GM15510 (cell line): ENCODE data around the gene OR4Q3.
"Not testable (repeated sequence)": the region's sequence is repeated elsewhere in the genome, so short reads cannot be mapped to it uniquely, and the experiment has no call there.

ENCODE experiments used
- POLR2A ChIP-seq: IDR thresholded peaks from 3 replicates; pipeline ENCODE4 v1.6.1; 2011; ENCODE audit warnings: borderline replicate concordance; ENCODE audit not compliant: insufficient read length; ENCODE audit errors: extremely low read depth

OR4Q3 gene

DNA sequence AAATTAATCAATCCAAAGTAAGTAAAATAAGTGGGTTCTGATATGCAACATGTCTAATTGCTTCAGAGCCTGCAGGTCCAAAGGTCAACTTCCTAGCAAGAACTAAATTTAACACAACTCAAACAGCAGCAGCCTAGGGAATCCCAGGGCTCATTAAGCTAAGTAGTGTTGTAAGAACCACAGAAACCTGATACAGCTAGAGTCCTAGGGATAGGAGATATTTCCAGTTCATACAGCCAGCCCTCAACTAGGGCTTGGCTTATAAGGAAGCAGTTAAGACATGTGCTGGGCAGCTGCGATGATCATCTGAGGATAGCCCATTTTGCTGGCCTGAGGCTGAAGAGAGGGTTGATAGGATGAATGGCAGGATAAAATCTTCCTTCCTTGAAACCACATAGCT is at the start of gene OR4Q3:
TSS of gene OR4Q3 (plus strand) at position 316 of the 400 bp plus-strand sequence.
- TF ChIP-seq POLR2A: no peak

- no peak for TF ChIP-seq POLR2A
Measured at GRCh38 chr14:19729359-19729758, 14.0 kb upstream of the OR4Q3 start.

DNA sequence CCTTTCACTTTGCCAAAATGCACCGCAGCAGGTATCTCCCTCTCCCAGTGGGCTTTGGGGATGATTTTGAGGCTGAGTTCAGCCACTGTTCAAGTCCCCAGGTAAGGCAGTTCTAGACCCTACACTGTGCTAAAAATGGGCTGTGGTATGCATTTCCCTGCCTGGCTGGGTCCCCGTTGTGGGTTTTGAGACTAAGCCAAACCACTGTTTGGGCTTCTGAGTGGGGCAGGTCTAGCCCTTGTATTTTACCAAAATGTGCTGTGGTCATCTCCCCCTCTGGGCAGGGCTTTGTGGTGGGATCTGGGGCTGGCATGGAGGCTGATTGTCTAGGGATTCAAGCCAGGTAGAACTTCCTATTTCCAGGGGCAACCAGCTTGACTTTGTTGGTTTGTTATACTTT is 13.6 kb upstream of the OR4Q3 start:
- no peak for TF ChIP-seq POLR2A

GRCh38 chr14:19754172-19754571 is 10.8 kb downstream of the OR4Q3 start:
- no peak for TF ChIP-seq POLR2A

DNA sequence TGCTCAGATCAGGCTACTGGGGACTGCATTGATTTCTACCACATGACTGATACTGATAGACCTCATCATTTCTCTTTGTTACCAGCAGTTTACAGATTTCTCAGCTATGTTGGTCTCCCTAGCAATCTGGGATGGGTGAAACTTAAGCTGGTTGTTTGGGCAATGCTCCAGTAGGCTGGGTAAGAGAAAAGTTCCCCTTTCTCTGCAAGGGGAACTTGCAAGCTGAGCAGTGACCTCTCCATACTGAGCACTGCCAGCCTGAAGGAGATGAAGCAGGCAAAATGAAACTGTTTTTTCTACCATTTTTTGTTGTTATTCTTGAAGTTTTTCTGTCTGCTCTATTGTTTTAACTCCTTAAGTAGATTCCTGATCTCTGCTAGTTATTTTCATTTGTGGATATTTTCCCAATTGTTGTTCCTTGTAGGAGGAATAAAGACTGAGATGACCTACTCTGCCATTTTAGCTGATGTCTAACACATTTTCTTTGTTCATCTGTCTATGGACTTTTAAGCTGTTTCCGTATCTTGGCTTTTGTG is 28.6 kb downstream of the OR4Q3 start:
- no peak for TF ChIP-seq POLR2A

GRCh38 chr14:19773204-19773603 is 29.8 kb downstream of the OR4Q3 start, which contains the start of gene OR4M1:
OR4M1 (plus strand) TSS chr14:19773504; CDS start chr14:19780323, 6,819 bp downstream.
- not testable (repeated sequence) for TF ChIP-seq POLR2A

DNA sequence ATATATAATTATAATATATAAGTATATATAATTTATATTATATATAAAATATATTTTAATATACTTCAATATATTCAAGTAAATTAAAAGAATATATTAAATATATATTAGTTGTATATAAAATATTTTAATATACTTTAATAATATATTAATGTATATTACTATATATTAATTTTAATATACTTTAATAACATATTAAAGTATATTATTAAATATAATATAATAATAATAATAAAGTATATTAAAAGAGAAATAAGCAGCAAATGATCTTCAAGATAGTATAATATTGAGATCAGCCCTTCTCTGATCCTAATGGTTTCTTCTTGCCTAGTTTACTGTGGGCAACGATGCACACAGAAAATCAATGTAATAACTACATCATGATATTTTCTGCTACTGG is 32.2 kb downstream of the OR4Q3 start:
- no peak for TF ChIP-seq POLR2A
